KG1 (cell line): ENCODE results near the gene TNIK.
A peak's percentile ranks its signal among the peaks of the same experiment; 100 is the strongest.
"Not testable (repeated sequence)": the region's sequence is repeated elsewhere in the genome, so short reads cannot be mapped to it uniquely, and the experiment has no call there.

Experiments used
- DNase-seq: peaks from one replicate; lab custom pipeline; 2025; lab: John Stamatoyannopoulos, UW

Gene TNIK

GRCh38 chr3:171309906-171310359 lies 150.3 kb downstream of the TNIK start:
- no peak for DNase-seq

GRCh38 chr3:171307988-171308387 lies 152.2 kb downstream of the TNIK start:
- DNase-seq: no peak

DNA sequence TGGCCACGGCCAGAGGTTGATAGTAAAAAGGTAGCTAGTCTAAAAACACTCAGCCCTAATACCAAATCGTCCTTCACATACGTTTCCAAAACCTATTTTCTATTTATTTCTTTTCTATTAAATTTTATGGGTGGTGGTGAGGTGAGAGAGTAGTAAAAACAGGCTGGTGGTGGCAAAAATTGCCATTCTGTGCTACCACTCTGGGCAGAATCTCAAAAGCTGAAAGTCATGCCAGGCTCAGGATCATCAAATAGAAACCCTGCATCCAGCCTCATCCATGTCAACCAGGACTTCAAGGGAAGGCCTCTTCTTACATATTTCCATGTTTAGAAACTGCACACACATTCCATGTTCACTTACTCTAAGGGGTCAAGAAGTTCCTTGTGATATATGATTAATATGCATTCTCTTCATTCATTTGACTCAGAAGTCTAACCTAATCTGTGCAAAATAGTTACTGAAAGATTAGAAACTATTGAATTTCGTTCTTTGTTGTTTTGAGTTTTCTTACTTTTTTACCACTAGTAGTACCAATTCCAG lies 153.1 kb downstream of the TNIK start:
- no peak for DNase-seq

DNA sequence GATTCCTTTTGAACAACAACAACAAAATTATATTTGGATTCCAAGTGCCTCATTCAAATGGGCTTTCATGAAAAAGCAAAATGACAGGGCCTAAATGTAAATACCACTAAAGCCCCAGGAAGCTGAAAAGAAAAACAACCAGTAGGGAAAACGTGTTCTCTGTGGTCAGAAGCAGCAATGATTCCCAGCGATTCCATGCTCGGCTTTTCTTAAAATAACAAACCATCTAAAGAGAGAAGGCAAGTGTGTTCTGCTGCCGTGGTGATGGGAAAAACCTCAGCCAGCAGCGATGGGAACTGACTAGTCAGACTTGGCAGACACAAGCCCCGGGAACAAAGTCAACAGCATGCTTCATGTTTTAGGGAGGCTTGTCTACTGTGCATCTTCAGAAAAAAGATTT lies 153.6 kb downstream of the TNIK start:
- DNase-seq: no peak

DNA sequence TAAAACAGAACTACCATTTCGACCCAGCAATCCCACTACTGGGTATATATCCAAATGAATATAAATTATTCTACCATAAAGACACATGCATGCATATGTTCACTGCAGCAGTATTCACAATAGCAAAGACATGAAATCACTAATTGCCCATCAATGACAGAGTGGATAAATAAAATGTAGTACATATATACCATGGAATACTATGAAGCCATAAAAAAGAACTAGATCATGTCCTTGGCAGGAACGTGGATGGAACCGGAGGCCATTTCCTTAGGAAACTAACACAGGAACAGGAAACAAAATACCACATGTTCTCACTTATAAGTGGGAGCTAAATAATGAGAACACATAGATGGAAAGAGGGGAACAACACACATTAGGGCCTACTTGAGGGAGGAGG lies 154.4 kb downstream of the TNIK start:
- not testable (repeated sequence) for DNase-seq

- DNase-seq: not testable (repeated sequence)
Measured at GRCh38 chr3:171304498-171304897, 155.7 kb downstream of the TNIK start.

GRCh38 chr3:171304017-171304416 lies 156.2 kb downstream of the TNIK start:
- not testable (repeated sequence) for DNase-seq

GRCh38 chr3:171301998-171302397 lies 158.2 kb downstream of the TNIK start:
- DNase-seq: no peak

- no peak for DNase-seq
Measured at GRCh38 chr3:171301002-171301401, 159.2 kb downstream of the TNIK start.

GRCh38 chr3:171297951-171298350 lies 162.3 kb downstream of the TNIK start:
- no peak for DNase-seq

DNA sequence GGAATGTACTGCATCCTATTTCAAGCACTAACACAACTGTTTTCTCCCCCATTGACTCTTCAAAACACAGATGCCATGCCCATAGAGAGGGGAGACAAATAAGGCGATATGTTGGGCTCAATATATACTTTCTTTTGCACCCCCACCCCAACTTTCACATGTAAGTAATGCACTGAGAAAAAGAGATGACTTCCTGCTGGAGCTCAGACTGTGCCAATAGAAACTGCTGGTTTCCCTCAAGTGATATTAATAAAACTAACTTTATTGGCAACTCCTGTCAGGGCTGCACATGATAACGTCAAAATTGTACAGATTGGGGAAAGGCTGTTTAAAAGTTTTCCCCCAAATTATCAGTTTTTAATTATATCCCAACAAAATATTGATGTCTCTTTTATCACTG lies 163.0 kb downstream of the TNIK start:
- no peak for DNase-seq

GRCh38 chr3:171295484-171296373 lies 164.5 kb downstream of the TNIK start:
- no peak for DNase-seq

GRCh38 chr3:171293142-171293782 lies 166.9 kb downstream of the TNIK start:
- DNase-seq: no peak

- DNase-seq: no peak
Measured at GRCh38 chr3:171290680-171291079, 169.5 kb downstream of the TNIK start.

- no peak for DNase-seq
Measured at GRCh38 chr3:171289291-171289690, 170.9 kb downstream of the TNIK start.

DNA sequence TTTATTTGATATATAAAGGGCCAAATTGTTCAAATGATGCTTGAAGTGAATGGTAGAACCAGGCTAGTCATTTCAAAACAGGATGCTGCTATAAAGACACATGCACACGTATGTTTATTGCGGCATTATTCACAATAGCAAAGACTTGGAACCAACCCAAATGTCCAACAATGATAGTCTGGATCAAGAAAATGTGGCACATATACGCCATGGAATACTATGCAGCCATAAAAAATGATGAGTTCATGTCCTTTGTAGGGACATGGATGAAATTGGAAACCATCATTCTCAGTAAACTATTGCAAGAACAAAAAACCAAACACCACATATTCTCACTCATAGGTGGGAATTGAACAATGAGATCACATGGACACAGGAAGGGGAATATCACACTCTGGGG lies 172.4 kb downstream of the TNIK start:
- DNase-seq: not testable (repeated sequence)

DNA sequence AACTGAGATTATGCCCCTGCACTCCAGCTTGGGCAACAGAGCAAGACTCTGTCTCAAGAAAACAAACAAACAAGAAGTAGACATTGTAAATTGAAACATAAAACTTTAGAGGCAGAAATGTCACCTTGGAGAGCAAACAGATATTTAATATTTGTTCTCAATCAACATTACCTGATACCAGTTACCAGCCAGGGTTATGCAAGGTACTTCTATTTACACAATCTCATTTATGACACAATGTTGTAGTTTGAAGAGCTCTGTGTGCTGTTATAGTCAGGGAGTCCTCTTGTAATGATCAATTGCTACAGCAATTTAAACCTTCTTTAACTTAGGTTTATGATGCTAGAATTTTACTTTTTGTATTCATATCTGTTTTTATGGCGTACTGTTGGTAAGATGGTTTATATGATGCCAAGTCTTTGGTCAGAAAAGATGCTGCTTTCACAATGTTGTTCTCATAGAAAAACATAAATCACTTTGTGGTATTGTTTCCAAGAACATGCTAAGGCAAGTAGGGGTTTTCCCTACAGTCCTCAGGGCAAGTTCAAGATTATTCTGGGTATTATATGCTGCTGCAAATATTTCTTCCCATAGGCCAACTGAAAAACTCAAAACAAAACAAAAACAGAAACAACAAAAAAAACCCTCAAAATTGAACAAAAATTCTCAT lies 173.5 kb downstream of the TNIK start:
- DNase-seq: no peak

DNA sequence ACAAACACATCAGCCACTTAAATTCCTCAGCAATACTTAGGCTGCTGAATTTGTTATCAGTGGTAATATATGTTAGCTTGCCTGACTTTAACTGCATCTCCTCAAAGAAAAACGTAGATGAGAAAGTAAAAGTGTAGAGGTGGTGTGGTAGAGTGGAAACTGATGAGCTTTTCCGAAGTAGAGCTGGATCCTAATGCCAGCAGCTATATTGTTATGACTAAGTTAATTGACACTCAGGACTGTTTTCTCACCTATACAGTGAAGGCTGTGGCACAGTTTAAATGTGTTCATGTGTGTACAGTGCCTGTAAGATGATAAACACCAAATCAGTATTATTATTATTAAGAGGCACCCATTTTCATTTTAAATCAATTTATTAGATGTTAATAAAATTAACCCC lies 174.9 kb downstream of the TNIK start:
- DNase-seq: no peak

DNA sequence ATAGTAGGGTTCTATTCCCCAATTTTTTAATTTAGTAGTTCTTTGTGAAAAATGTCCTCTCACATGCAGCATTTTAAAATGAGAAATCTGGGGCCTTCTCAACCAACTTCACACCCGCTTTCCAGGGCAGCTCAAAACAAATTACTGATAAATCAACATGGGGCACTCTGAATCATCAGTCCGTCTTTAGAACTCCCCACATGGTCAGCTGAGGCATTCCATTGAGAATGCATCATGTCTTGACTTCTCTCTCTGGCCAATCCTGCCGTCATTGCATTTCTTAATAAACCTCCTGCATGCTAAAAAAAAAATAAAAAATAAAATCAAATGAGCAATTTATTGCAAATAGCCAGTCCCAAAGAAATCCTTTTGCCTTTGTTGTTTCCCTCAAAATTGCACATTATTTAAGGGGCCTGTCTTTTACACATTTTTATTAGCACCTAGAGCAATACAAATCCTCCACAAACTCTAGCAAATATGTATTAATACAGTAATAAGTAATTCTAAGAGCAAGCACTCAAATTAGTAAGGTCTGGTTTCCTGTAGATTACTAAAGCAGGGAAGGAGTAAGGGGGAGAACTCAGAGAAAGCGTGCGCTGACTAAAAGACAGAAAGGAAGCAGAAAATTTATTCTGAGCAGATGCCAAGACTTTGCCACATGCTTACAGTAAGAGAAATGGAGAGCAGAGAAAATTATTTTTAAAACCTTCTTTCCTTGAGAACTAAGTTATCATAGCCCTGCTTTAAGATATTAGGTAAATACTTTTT lies 175.7 kb downstream of the TNIK start:
- peak; percentile 20 for DNase-seq

GRCh38 chr3:171283848-171284222 lies 176.4 kb downstream of the TNIK start:
- no peak for DNase-seq

- DNase-seq: no peak
Measured at GRCh38 chr3:171283183-171283847, 176.9 kb downstream of the TNIK start.
